Ovary (tissue), 3 donors: ENCODE results near the gene OR7G2.
"Not testable (repeated sequence)": the region's sequence is repeated elsewhere in the genome, so short reads cannot be mapped to it uniquely, and the experiment has no call there.

Experiments used
- EP300 ChIP-seq: sonication (generic); formaldehyde crosslinking; IDR thresholded peaks from one replicate; pipeline ENCODE4 v1.6.1; 2017; ENCODE audit warnings: antibody characterized with exemption
- TF ChIP-seq, protein P1 (sequence below), 3 donors: fragments of 450-650 bp in 2 of 3; fragments of 200-600 bp in 1 of 3; IDR thresholded peaks; one replicate each; pipeline versions ENCODE4 v1.5.1 to v1.8.0; 2016 to 2022; ENCODE audit warnings: antibody characterized with exemption in 3 of 3, mild to moderate bottlenecking in 1 of 3
- donor health status: DM: no; HTN: no; CAD: no.

DNA sequence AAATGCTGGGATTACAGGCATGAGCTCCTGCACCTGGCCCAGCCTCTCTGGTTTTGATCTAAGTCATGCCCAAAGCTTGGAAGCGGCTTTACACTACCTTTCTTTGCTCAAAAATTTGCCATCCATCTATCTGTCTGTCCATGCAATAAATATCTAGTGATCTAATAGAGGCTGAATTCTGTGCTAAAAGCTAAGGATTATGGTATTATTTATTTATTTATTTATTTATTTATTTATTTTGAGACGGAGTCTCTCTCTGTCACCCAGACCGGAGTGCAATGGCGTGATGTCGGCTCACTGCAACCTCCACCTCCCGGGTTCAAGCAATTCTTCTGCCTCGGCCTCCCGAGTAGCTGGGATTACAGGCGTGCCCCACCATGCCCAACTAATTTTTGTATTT is 51.1 kb downstream of the OR7G2 start:
- TF ChIP-seq, protein P1, sequence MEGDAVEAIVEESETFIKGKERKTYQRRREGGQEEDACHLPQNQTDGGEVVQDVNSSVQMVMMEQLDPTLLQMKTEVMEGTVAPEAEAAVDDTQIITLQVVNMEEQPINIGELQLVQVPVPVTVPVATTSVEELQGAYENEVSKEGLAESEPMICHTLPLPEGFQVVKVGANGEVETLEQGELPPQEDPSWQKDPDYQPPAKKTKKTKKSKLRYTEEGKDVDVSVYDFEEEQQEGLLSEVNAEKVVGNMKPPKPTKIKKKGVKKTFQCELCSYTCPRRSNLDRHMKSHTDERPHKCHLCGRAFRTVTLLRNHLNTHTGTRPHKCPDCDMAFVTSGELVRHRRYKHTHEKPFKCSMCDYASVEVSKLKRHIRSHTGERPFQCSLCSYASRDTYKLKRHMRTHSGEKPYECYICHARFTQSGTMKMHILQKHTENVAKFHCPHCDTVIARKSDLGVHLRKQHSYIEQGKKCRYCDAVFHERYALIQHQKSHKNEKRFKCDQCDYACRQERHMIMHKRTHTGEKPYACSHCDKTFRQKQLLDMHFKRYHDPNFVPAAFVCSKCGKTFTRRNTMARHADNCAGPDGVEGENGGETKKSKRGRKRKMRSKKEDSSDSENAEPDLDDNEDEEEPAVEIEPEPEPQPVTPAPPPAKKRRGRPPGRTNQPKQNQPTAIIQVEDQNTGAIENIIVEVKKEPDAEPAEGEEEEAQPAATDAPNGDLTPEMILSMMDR (IDR thresholded peaks at IDR 0.05): not testable (repeated sequence)
- not testable (repeated sequence) for TF ChIP-seq EP300
